ENCODE measurements around the gene HDAC1. TPM values are rescaled to one million over a fixed set of nuclear protein-coding genes. Genes with fewer than 3 reads are reported as not detected.

Gene HDAC1
- total and polyA plus RNA-seq, 2 of the 13 experiments (the other 11 are each of a cell fraction or from before 2014, with no cell fraction given), result 93.5 to 189 TPM

- FAIRE-seq (no peak), ATAC-seq (no peak), DNase-seq (ENCODE audit: low spot score) (no peak)
- ChIA-PET POLR2A (no interaction called here), CTCF (ENCODE audit: low intra/inter-chr PET ratio, low total read pairs) (no interaction called here)
- WGBS (ENCODE audit: low lambda C conversion rate), result 48% methylated on average over 4 of the region's 4 CpGs
- no peaks in the 10 kb centered on the region for H4K20me1 ChIP-seq (ENCODE audit: insufficient read depth, low read length)
- H3K79me2 ChIP-seq (ENCODE audit: insufficient read depth, low read length), result no peaks in the 10 kb centered on the region
- no TSS peak for BruUV-seq (replicated peaks)
- no peaks in the 10 kb centered on the region for H3K9me3 ChIP-seq (ENCODE audit: low read length)
- in situ Hi-C loops (cut with HindIII; ENCODE audit: extremely low pct_ligation_motif_present, low pct_unique_long_range_greater_than_20kb) (no loop called here), intact Hi-C loops (cut with micrococcal nuclease; ENCODE audit: unreplicated experiment) (no loop called here)
- H2AFZ ChIP-seq (ENCODE audit: low read length), result no peak overlapping the region
- H3K9ac ChIP-seq (ENCODE audit: insufficient read depth, low read depth, low read length), result no peak overlapping the region
- H3K4me2 ChIP-seq (ENCODE audit: low read depth, low read length), result no peak overlapping the region
- H3K27me3 ChIP-seq (ENCODE audit: control insufficient read depth in 1 of 2, insufficient read depth in 2 of 2, low read length in 2 of 2), result no peaks in the 10 kb centered on the region
- H3K36me3 ChIP-seq (replicated peaks in 1 of 2; ENCODE audit: control insufficient read depth in 1 of 2, insufficient read depth in 2 of 2, low read length in 2 of 2), result no peaks in the 10 kb centered on the region
- no peak overlapping the region for H3K27ac ChIP-seq (ENCODE audit: extremely low read length, insufficient read depth, low read length)
- no peak overlapping the region for H3K4me3 ChIP-seq (replicated peaks in 1 of 3; ENCODE audit: insufficient read depth in 1 of 3, low read depth in 2 of 3, low read length in 3 of 3)
- H3K4me1 ChIP-seq (ENCODE audit: insufficient read depth, low read length), result peaks cover 22% of the 10 kb centered on the region
- TF ChIP-seq CREB3 (CRISPR knock-in tag; IDR thresholded peaks at IDR 0.05) (no peak), ATRX (CRISPR knock-in tag; IDR thresholded peaks at IDR 0.05; ENCODE audit: borderline replicate concordance) (no peak), BHLHE40 (IDR thresholded peaks at IDR 0.05; ENCODE audit: low read length) (no peak), TBP (CRISPR knock-in tag; IDR thresholded peaks at IDR 0.05) (no peak), ZFX (CRISPR knock-in tag; IDR thresholded peaks at IDR 0.05; ENCODE audit: low read depth) (no peak), ARID4A (CRISPR knock-in tag; IDR thresholded peaks at IDR 0.05; ENCODE audit: borderline replicate concordance) (no peak), YEATS2 (CRISPR knock-in tag; IDR thresholded peaks at IDR 0.05; ENCODE audit: borderline replicate concordance) (no peak), MLLT10 (CRISPR knock-in tag; IDR thresholded peaks at IDR 0.05) (no peak), SNAPC4 (CRISPR knock-in tag; IDR thresholded peaks at IDR 0.05) (no peak)
Measured at GRCh38 chr1:32286763-32287162, 5.1 kb upstream of the HDAC1 start.

All from HepG2 (cell line).